Lower leg skin (tissue), 4 donors: Measurements from ENCODE around the gene PODNL1. TPM values are rescaled to one million over a fixed set of nuclear protein-coding genes. Genes with fewer than 3 reads are reported as not detected.

Source experiments
- DNase-seq, 2 donors: peaks; one replicate each; pipeline ENCODE4 v3.0.0-alpha.2; 2019; ENCODE audit warnings: low spot score in 2 of 2
- H3K4me3 ChIP-seq: fragments of 200-600 bp; sonication (generic); 2 replicates; pipeline ENCODE4 v1.5.1; 2017; ENCODE audit warnings: mild to moderate bottlenecking, low read depth; ENCODE audit not compliant: poor library complexity, severe bottlenecking
- POLR2A ChIP-seq, 2 donors: fragments of 450-650 bp; IDR thresholded peaks; one replicate each; pipeline ENCODE4 v1.6.1; 2016 to 2017; ENCODE audit warnings: antibody characterized with exemption in 2 of 2, mild to moderate bottlenecking in 1 of 2, moderate library complexity in 1 of 2
- WGBS, 2 donors: methylation state at CpG; one replicate each; pipeline ENCODE4 v1.1.5; 2018; 5-methylcytosine and 5-hydroxymethylcytosine counted together
- intact Hi-C: fragments of 100-400 bp; cut with DNase I; formaldehyde crosslinking; loops from one replicate; pipeline ENCODE4 v1.15.0; 2023; ENCODE audit warnings: low total_unique reads
- total RNA-seq, 4 donors: library from RNA; depleted of rRNA; stranded (reverse); fragments of >200 nt; gene quantifications; one replicate each; pipeline ENCODE4 v1.1.0, GENCODE V29; 2016
- TF ChIP-seq, protein P1 (sequence below), 3 donors: fragments of 450-650 bp; IDR thresholded peaks; one replicate each; pipeline ENCODE4 v1.5.1; 2016; ENCODE audit warnings: antibody characterized with exemption in 3 of 3, mild to moderate bottlenecking in 3 of 3, moderate library complexity in 2 of 3

PODNL1 gene
- total RNA-seq, 4 donors from 2014 or later: 5.2 to 8.2 (median 6.4) TPM

- H3K4me3 ChIP-seq: no peak overlapping the region
- TF ChIP-seq, protein P1, sequence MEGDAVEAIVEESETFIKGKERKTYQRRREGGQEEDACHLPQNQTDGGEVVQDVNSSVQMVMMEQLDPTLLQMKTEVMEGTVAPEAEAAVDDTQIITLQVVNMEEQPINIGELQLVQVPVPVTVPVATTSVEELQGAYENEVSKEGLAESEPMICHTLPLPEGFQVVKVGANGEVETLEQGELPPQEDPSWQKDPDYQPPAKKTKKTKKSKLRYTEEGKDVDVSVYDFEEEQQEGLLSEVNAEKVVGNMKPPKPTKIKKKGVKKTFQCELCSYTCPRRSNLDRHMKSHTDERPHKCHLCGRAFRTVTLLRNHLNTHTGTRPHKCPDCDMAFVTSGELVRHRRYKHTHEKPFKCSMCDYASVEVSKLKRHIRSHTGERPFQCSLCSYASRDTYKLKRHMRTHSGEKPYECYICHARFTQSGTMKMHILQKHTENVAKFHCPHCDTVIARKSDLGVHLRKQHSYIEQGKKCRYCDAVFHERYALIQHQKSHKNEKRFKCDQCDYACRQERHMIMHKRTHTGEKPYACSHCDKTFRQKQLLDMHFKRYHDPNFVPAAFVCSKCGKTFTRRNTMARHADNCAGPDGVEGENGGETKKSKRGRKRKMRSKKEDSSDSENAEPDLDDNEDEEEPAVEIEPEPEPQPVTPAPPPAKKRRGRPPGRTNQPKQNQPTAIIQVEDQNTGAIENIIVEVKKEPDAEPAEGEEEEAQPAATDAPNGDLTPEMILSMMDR (IDR thresholded peaks at IDR 0.05): no peak
- no peak for DNase-seq
- intact Hi-C loops: no loop called here
- 84 to 87% methylated on average over 20 of the region's 20 CpGs for WGBS, 2 donors
Measured at GRCh38 chr19:13885826-13886365, 52.3 kb downstream of the PODNL1 start.

- no peak for DNase-seq
- no peak overlapping the region for H3K4me3 ChIP-seq
- 35 to 41% methylated on average over 24 to 26 of the region's 26 CpGs for WGBS, 2 donors
- TF ChIP-seq, protein P1 (IDR thresholded peaks at IDR 0.05): no peak
- no peak for TF ChIP-seq POLR2A (IDR thresholded peaks at IDR 0.05)
- intact Hi-C loops: no loop called here
Measured at GRCh38 chr19:13884726-13885591, 53.3 kb downstream of the PODNL1 start.

- DNase-seq: no peak
- TF ChIP-seq, protein P1 (IDR thresholded peaks at IDR 0.05): no peak
- no peak for TF ChIP-seq POLR2A (IDR thresholded peaks at IDR 0.05)
- 84% methylated on average over 10 of the region's 10 CpGs for WGBS, 2 donors
- intact Hi-C loops: loop anchor here (2.0 kb wide), 1 partner anchor 189 kb away; the partner anchor contains the start of gene MISP3
- no peak overlapping the region for H3K4me3 ChIP-seq
Measured at GRCh38 chr19:13883516-13884064, 54.6 kb downstream of the PODNL1 start.

GRCh38 chr19:13882836-13883235 lies 55.4 kb downstream of the PODNL1 start:
- WGBS, 2 donors: 75 to 100% methylated on average over 2 to 11 of the region's 12 CpGs
- intact Hi-C loops: loop anchor here (2.0 kb wide), 1 partner anchor 190 kb away; the partner anchor contains the start of gene MISP3
- TF ChIP-seq POLR2A (IDR thresholded peaks at IDR 0.05): no peak
- TF ChIP-seq, protein P1 (IDR thresholded peaks at IDR 0.05): no peak
- H3K4me3 ChIP-seq: no peak overlapping the region
- DNase-seq: no peak

GRCh38 chr19:13882419-13882795 lies 55.8 kb downstream of the PODNL1 start:
- 72 to 88% methylated on average over 4 to 5 of the region's 5 CpGs for WGBS, 2 donors
- no peak for TF ChIP-seq POLR2A (IDR thresholded peaks at IDR 0.05)
- TF ChIP-seq, protein P1 (IDR thresholded peaks at IDR 0.05): no peak
- intact Hi-C loops: loop anchor here (2.0 kb wide), 1 partner anchor 190 kb away; the partner anchor contains the start of gene MISP3
- no peak for DNase-seq
- no peak overlapping the region for H3K4me3 ChIP-seq
